ACC112 (cell line): ENCODE measurements around the gene NPEPPS.

Experiments used
- H2AFZ ChIP-seq: fragments of 200-600 bp; sonication (generic); one replicate; pipeline ENCODE4 v1.6.0; 2017; ENCODE audit warnings: antibody characterized with exemption, low read length; ENCODE audit not compliant: unreplicated experiment
- H3K27ac ChIP-seq: fragments of 200-600 bp; sonication (generic); 2 replicates; pipeline ENCODE4 v1.5.1; 2014; ENCODE audit warnings: low read depth, mild to moderate bottlenecking, antibody characterized with exemption, low read length, moderate library complexity
- H3K27me3 ChIP-seq: fragments of 200-600 bp; sonication (generic); 2 replicates; pipeline ENCODE4 v1.6.1; 2014; ENCODE audit warnings: mild to moderate bottlenecking, antibody characterized with exemption, low read length, moderate library complexity, mixed read lengths; ENCODE audit not compliant: insufficient read depth
- H3K36me3 ChIP-seq: fragments of 200-600 bp; sonication (generic); 2 replicates; pipeline ENCODE4 v1.6.1; 2016; ENCODE audit warnings: mild to moderate bottlenecking, antibody characterized with exemption, low read length, moderate library complexity, mixed read lengths; ENCODE audit not compliant: insufficient read depth
- H3K4me1 ChIP-seq: fragments of 200-600 bp; sonication (generic); one replicate; pipeline ENCODE4 v1.6.1; 2016; ENCODE audit warnings: low read length, mixed read lengths; ENCODE audit not compliant: insufficient read depth, unreplicated experiment, control insufficient read depth
- H3K4me3 ChIP-seq: fragments of 200-600 bp; sonication (generic); 2 replicates; pipeline ENCODE4 v1.5.1; 2014; ENCODE audit warnings: mild to moderate bottlenecking, low read depth, low read length
- H3K79me2 ChIP-seq: fragments of 200-600 bp; sonication (generic); one replicate; pipeline ENCODE4 v1.6.0; 2016; ENCODE audit warnings: low read length; ENCODE audit not compliant: control insufficient read depth, unreplicated experiment, insufficient read depth

The NPEPPS gene

DNA sequence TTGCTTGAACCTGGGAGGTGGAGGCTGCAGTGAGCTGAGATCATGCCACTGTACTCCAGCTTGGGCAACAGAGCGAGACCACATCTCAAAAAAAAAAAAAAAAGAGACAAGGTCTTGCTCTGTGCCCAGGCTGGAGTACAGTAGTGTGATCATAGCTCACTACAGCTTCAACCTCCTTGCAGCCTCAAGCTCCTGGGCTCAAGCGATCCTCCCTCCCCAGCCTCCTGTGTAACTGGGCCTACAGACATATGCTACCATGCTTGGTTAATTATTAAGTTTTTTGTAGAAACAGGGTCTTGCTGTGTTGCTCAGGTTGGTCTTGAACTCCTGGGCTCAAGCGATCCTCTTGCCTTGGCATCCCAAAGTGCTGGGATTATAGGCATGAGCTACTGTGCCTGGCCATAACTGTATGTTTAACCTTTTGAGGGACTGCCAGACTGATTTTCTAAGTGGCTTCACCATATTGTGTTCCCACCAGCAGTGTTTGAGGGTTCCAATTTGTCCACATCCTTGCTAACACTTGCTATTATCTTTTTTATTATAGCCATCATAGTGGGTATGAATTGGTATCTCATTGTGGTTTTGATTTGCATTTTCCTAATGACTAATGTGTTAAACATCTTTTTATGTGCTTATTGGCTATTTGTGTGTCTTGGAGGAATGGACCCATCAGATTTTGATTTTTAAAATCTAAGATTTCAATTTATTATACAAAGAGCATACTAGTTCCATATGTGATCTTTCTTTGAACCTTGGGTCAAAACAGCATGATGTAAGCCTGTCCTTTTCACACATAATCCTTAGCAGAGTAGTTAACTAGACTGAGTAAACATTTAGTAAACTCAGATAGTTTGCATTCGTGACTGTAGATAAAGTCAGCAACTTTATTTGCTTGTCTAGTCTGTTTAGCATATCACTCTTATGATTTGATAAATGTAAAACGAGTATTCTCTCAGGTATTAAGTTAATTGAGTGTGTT is 80.8 kb downstream of the NPEPPS start:
- no peaks in the 10 kb centered on the region for H3K79me2 ChIP-seq
- peaks cover 11% of the 10 kb centered on the region; the same call in 1 of the 2 replicates for H3K36me3 ChIP-seq
- H3K27ac ChIP-seq: peak overlapping the region; percentile 13; the same call in 1 of the 2 replicates
- peaks cover 32% of the 10 kb centered on the region for H3K4me1 ChIP-seq
- H2AFZ ChIP-seq: no peak overlapping the region
- H3K4me3 ChIP-seq: no peak overlapping the region
- no peaks in the 10 kb centered on the region for H3K27me3 ChIP-seq

DNA sequence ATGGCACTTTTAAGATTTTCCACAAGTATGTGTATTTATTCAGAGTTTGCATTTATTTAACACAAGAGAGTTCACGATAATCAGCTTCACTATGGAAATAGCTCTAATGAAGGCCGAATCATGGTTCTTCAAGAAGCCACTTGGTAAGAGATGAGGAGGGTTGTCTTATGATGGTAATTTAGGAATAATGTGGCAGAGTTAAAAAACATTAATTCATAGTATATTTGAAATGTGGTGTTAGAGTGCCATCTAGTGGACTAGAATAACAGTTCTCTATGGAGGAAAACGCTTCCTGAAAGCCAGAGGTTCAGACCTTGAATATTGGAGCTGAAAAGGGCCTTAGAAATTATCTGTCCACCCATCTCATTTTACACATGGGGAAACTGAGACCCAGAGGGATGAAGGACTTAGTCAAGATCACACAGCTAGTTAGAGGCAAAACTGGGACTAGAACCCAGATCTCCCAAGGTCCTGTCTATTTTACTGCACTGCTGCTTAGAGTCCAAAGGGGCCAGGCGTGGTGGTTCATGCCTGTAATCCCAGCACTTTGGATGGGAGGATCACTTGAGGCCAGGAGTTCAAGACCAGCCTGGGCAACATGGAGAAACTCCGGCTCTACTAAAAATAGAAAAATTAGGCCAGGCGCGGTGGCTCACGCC is 85.0 kb downstream of the NPEPPS start:
- H3K4me1 ChIP-seq: peaks cover 17% of the 10 kb centered on the region
- no peaks in the 10 kb centered on the region for H3K27me3 ChIP-seq
- no peak overlapping the region for H3K4me3 ChIP-seq
- H3K27ac ChIP-seq: no peak overlapping the region
- H2AFZ ChIP-seq: no peak overlapping the region
- no peaks in the 10 kb centered on the region for H3K79me2 ChIP-seq
- peaks cover 28% of the 10 kb centered on the region for H3K36me3 ChIP-seq

DNA sequence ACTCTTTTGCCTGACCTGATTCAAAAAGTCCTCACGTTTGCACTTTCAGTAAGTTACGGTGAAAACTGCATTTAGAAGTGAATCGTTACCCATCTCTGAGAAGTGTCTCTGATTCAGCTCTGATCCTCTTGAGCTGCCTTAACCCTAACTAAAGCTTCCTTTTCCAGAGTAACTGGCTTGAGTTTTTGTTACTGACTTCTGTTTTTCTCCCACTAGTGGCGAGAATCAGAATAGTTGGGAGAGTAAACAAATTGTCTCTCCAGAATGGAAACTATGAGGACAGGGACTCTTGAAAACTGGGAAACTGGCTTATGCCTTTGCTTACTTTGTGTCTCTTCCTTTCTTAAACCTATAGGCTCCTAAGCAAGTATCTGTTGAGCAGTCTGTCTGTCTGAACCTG is 87.5 kb downstream of the NPEPPS start:
- Histone ChIP-seq H3K36me3 (peaks cover 32% of the 10 kb centered on the region), H3K27me3 (no peaks in the 10 kb centered on the region), H3K4me3 (no peak overlapping the region), H3K79me2 (no peaks in the 10 kb centered on the region), H3K4me1 (peaks cover 31% of the 10 kb centered on the region), H2AFZ (no peak overlapping the region), H3K27ac (0 out of 2 replicates have a peak overlapping the region, but pooled peaks have one; percentile 10)

DNA sequence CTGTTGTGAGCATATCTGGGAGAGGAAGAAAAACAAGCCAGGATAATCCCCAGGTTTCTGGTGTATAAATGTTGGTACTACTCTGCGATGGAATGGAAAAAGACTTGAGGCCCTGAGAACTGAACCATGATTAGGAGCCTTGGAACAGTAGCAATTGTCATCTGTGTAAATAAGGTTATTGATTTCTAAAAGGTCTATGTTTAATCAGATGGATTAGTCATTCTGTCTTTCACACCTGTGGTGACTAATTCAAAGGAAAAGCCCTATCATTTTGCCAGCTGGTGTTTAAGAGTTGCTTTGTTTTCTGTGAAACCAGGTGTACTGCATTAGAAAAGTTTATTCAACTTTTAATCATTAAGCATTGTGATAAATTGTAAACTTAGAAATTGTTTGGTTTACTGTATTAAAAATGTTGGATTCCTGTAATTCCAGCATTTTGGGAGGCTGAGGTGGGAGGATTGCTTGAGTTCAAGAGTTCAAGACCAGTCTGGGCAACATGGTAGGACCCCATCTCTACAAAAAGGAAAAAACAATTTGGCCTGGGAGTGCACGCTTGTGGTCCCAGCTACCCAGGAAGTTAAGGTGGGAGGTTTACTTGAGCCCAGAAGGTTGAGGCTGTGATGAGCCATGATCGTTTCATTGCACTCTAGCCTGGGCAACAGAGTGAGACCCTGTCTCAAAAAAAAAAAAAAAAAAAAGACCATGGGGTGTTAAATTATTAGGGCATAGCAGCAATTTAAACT is 89.8 kb downstream of the NPEPPS start:
- Histone ChIP-seq H3K27me3 (no peaks in the 10 kb centered on the region), H2AFZ (no peak overlapping the region), H3K4me1 (peaks cover 35% of the 10 kb centered on the region), H3K27ac (peak overlapping the region; percentile 78), H3K79me2 (no peaks in the 10 kb centered on the region), H3K36me3 (peaks cover 33% of the 10 kb centered on the region), H3K4me3 (no peak overlapping the region)

DNA sequence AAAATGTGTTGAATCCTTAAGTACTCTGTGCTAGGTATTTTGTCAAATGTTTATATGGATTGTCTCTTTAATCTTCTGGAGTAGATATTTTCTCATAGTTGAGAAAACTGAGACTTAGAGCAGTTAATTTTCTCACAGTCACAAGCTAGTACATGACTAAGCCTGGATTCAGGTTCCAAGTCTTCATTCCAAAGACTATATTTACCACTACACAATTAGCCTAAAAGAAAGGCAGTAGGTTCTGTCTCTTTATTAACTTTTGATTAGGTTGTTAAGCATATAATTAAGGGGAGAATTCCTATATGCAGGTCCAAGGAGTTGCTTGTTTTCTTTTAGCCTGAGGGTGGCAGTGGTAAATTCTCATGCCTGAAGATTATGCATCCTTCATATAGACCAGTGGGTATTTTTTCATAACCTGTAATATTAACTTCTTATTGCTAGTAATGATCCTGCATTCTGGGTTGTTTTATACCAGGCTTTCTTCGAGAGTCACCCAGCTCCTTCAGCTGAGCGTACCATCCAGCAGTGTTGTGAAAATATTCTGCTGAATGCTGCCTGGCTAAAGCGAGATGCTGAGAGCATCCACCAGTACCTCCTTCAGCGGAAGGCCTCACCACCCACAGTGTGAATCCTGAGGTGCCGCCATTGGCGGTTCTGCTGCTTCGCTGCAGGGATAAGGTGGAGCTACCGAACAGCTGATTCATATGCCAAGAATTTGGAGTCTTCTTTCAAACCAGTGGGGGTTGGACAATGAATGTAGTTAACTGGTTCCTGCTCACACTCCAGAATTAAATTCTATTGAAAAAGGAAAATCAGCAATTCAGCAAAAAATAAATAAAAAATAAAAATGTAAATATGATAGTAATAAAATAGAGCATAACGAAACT is 90.6 kb downstream of the NPEPPS start:
- Histone ChIP-seq H2AFZ (no peak overlapping the region), H3K27ac (peak overlapping the region; percentile 78), H3K27me3 (no peaks in the 10 kb centered on the region), H3K4me1 (peaks cover 35% of the 10 kb centered on the region), H3K36me3 (peaks cover 30% of the 10 kb centered on the region), H3K79me2 (no peaks in the 10 kb centered on the region), H3K4me3 (peak overlapping the region; percentile 63)

DNA sequence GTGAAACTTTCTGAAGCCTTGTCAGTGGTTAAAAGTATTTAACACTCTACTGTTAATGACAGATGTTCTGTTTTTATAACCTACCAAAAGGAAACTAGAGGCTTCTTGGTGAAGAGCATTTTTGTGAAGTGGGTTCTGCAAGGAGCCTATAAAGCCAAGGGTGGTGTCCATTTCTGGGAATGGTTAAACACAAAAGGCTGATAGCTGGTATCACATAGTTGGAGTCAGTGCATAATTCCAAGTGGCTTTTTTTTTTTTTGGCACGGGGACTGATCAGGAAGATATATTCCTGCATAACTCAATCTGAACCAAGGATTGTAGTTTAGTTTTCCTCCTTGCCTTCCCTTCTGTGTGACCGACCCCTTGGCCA is 91.3 kb downstream of the NPEPPS start:
- peak overlapping the region; percentile 63 for H3K4me3 ChIP-seq

DNA sequence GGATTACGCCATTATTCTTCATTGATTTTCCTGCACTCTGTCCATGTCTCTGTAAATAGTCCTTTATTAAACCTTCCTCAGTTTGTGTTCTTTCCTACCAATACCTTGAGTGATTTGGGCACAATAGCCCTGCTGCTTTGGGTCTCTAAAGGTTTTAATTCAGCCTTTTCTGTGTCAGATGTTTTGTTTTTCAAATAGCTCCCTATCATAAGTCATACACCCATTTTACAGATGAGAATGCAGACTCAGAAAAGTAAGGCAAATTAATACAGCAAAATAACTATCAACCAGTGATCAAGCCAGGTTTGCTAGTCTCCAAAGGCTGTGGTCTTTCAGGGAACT is 93.8 kb downstream of the NPEPPS start:
- Histone ChIP-seq H2AFZ (no peak overlapping the region), H3K36me3 (peaks cover 14% of the 10 kb centered on the region), H3K27ac (no peak overlapping the region), H3K4me3 (no peak overlapping the region), H3K79me2 (no peaks in the 10 kb centered on the region), H3K27me3 (no peaks in the 10 kb centered on the region), H3K4me1 (peaks cover 35% of the 10 kb centered on the region)

More for the DNA sequence above, 91.3 kb downstream of the NPEPPS start:
- Histone ChIP-seq H3K27ac (peak overlapping the region; percentile 78), H3K4me1 (peaks cover 35% of the 10 kb centered on the region), H3K79me2 (no peaks in the 10 kb centered on the region), H3K27me3 (no peaks in the 10 kb centered on the region), H3K36me3 (peaks cover 30% of the 10 kb centered on the region), H2AFZ (no peak overlapping the region)

DNA sequence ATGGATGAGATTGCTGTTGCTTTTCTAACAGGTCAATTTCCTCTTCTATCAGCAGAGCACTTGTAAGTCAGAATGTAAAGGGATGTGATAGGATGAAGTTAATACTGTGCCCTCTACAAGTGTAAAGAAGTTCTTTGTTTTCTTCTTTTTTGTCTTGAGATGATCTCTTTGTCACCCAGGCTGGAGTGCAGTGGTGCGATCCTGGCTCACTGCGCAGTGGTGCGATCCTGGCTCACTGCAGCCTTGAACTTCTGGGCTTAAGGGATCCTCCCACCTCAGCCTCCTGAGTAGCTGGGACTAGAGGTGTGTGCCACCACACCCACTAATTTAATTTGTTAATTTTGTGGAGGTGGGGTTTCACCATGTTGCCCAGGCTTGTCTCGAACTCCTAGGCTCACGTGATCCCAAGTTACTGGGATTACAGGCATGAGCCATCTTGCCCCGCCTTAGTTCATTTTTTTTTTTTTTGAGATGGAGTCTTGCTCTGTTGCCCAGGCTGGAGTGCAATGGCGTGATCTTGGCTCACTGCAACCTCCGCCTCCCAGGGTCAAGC is 97.2 kb downstream of the NPEPPS start:
- peaks cover 8% of the 10 kb centered on the region for H3K36me3 ChIP-seq
- H3K4me3 ChIP-seq: no peak overlapping the region
- H3K27ac ChIP-seq: no peak overlapping the region

DNA sequence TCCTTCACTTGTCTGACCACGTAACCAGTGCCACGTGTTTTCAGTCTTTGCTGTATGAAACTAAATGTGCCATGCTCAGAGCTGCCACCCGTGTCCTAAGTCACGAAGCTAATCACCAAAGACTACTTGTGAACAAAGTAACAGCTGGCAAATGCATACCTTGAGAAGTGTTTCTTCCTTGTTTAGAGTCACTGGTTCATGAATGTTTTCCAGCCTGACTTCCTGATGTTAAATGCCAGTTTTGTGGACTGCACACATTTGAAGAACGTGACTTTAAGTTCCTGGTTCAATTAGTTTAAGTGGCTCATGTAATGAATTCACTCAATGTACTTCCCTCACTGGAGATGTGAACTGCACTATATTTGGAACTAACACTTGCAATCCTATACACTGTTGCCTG is 98.9 kb downstream of the NPEPPS start:
- Histone ChIP-seq H3K4me3 (no peak overlapping the region), H3K27me3 (no peaks in the 10 kb centered on the region), H3K4me1 (no peaks in the 10 kb centered on the region), H3K79me2 (no peaks in the 10 kb centered on the region), H2AFZ (no peak overlapping the region), H3K27ac (no peak overlapping the region), H3K36me3 (peaks cover 6% of the 10 kb centered on the region)

More for the DNA sequence above, 97.2 kb downstream of the NPEPPS start:
- Histone ChIP-seq H2AFZ (no peak overlapping the region), H3K4me1 (peaks cover 6% of the 10 kb centered on the region), H3K27me3 (no peaks in the 10 kb centered on the region), H3K79me2 (no peaks in the 10 kb centered on the region)
